Trophoblast cell (in vitro differentiated cells and primary cell): ENCODE measurements around the gene SOX6.

Experiments used
- DNase-seq, 2 donors: peaks; one replicate each; pipeline ENCODE4 v3.0.0-alpha.2; 2016
- H2AFZ ChIP-seq: 2 replicates; pipeline ENCODE4 v1.6.1; 2013; ENCODE audit warnings: low read length, moderate library complexity, mild to moderate bottlenecking; ENCODE audit not compliant: insufficient read depth, poor library complexity
- H2AK5ac ChIP-seq: 2 replicates; pipeline ENCODE4 v1.6.1; 2013; ENCODE audit warnings: mild to moderate bottlenecking, low read length
- H2BK120ac ChIP-seq: 2 replicates; pipeline ENCODE4 v1.6.1; 2013; ENCODE audit warnings: low read length, mild to moderate bottlenecking, moderate library complexity; ENCODE audit not compliant: insufficient read depth, poor library complexity
- H2BK12ac ChIP-seq: 2 replicates; pipeline ENCODE4 v1.6.1; 2013; ENCODE audit warnings: mild to moderate bottlenecking, low read length, moderate library complexity
- H2BK5ac ChIP-seq: 2 replicates; pipeline ENCODE4 v1.6.1; 2013; ENCODE audit warnings: low read length, low read depth, moderate library complexity, mild to moderate bottlenecking; ENCODE audit not compliant: poor library complexity
- H3K14ac ChIP-seq: 2 replicates; pipeline ENCODE4 v1.6.1; 2013; ENCODE audit warnings: mild to moderate bottlenecking, low read length
- H3K18ac ChIP-seq: 2 replicates; pipeline ENCODE4 v1.6.1; 2013; ENCODE audit warnings: mild to moderate bottlenecking, low read length
- H3K23ac ChIP-seq: 2 replicates; pipeline ENCODE4 v1.6.1; 2013; ENCODE audit warnings: low read length
- H3K27ac ChIP-seq: 2 replicates; pipeline ENCODE4 v1.5.1; 2013; ENCODE audit warnings: low read depth, mild to moderate bottlenecking, inconsistent platforms, low read length, moderate library complexity
- H3K27me3 ChIP-seq: 2 replicates; pipeline ENCODE4 v1.6.1; 2013; ENCODE audit warnings: inconsistent platforms, mild to moderate bottlenecking, low read length, moderate library complexity; ENCODE audit not compliant: insufficient read depth
- H3K36me3 ChIP-seq, 2 experiments: 1 replicate in 1 of 2; 2 replicates in 1 of 2; pipeline ENCODE4 v1.6.1; 2013; ENCODE audit warnings: low read length in 2 of 2, mild to moderate bottlenecking in 2 of 2, moderate library complexity in 1 of 2; ENCODE audit not compliant: insufficient read depth in 2 of 2, control insufficient read depth in 1 of 2
- H3K4ac ChIP-seq: 2 replicates; pipeline ENCODE4 v1.6.1; 2013; ENCODE audit warnings: low read depth, mild to moderate bottlenecking, low read length, moderate library complexity
- H3K4me1 ChIP-seq, 2 experiments: 1 replicate in 1 of 2; 2 replicates in 1 of 2; pipeline ENCODE4 v1.6.1; 2013; ENCODE audit warnings: low read length in 2 of 2, mild to moderate bottlenecking in 2 of 2, moderate library complexity in 1 of 2; ENCODE audit not compliant: insufficient read depth in 2 of 2, control insufficient read depth in 1 of 2
- H3K4me2 ChIP-seq: 2 replicates; pipeline ENCODE4 v1.6.1; 2013; ENCODE audit warnings: inconsistent platforms, mild to moderate bottlenecking, low read length, moderate library complexity
- H3K4me3 ChIP-seq: 2 replicates; pipeline ENCODE4 v1.5.1; 2013; ENCODE audit warnings: mild to moderate bottlenecking, low read depth, low read length, inconsistent platforms
- H3K79me1 ChIP-seq: one replicate; pipeline ENCODE4 v1.6.1; 2013; ENCODE audit warnings: low read length
- H3K79me2 ChIP-seq: 2 replicates; pipeline ENCODE4 v1.6.1; 2013; ENCODE audit warnings: low read length, mild to moderate bottlenecking; ENCODE audit not compliant: control insufficient read depth, insufficient read depth, poor library complexity
- H3K9ac ChIP-seq: 2 replicates; pipeline ENCODE4 v1.6.1; 2013; ENCODE audit warnings: mild to moderate bottlenecking, low read length
- H3K9me3 ChIP-seq: 2 replicates; pipeline ENCODE4 v1.6.1; 2013; ENCODE audit warnings: low read depth, mild to moderate bottlenecking, control low read depth, inconsistent platforms, low read length; ENCODE audit not compliant: insufficient read depth
- H4K12ac ChIP-seq: 2 replicates; pipeline ENCODE4 v1.6.1; 2013; ENCODE audit warnings: low read depth, mild to moderate bottlenecking, low read length, moderate library complexity
- H4K8ac ChIP-seq: 2 replicates; pipeline ENCODE4 v1.6.1; 2013; ENCODE audit warnings: low read depth, mild to moderate bottlenecking, low read length, moderate library complexity
- H4K91ac ChIP-seq: one replicate; pipeline ENCODE4 v1.6.1; 2013; ENCODE audit warnings: low read depth, mild to moderate bottlenecking, low read length, moderate library complexity
- WGBS: extraction: QIAGEN DNeasy Blood & Tissue Kit; methylation state at CpG from one replicate; pipeline ENCODE4 v1.1.7; 2013; ENCODE audit warnings: missing lambda C conversion rate; ENCODE audit not compliant: insufficient read length, insufficient coverage; ENCODE audit errors: extremely low coverage; 5-methylcytosine and 5-hydroxymethylcytosine counted together

SOX6 gene

GRCh38 chr11:16291729-16292128 is 64.6 kb downstream of the SOX6 start:
- Histone ChIP-seq H3K14ac (no peak overlapping the region), H4K8ac (no peak overlapping the region), H3K9ac (no peak overlapping the region), H2BK12ac (no peak overlapping the region), H4K91ac (no peak overlapping the region), H3K4me3 (no peak overlapping the region), H4K12ac (no peak overlapping the region), H3K79me1 (no peaks in the 10 kb centered on the region), H2AK5ac (no peak overlapping the region), H3K27ac (no peak overlapping the region), H2BK120ac (no peak overlapping the region), H3K79me2 (no peaks in the 10 kb centered on the region), H3K4ac (no peak overlapping the region), H3K23ac (no peak overlapping the region), H3K18ac (no peak overlapping the region), H2BK5ac (no peak overlapping the region), H3K27me3 (no peaks in the 10 kb centered on the region), H2AFZ (no peak overlapping the region), H3K9me3 (no peaks in the 10 kb centered on the region), H3K4me2 (no peak overlapping the region), H3K4me1 (no peaks in the 10 kb centered on the region), H3K36me3 (no peaks in the 10 kb centered on the region)
- no CpG with 5 or more reads among the region's 1 CpG for WGBS
- no peak for DNase-seq

GRCh38 chr11:16289541-16289940 is 66.8 kb downstream of the SOX6 start:
- no peak overlapping the region for H3K4me2 ChIP-seq
- H4K12ac ChIP-seq = no peak overlapping the region
- H3K9ac ChIP-seq = no peak overlapping the region
- H4K8ac ChIP-seq = no peak overlapping the region
- H2BK12ac ChIP-seq = no peak overlapping the region
- no peak overlapping the region for H3K23ac ChIP-seq
- no peak overlapping the region for H3K18ac ChIP-seq
- H2BK120ac ChIP-seq = no peak overlapping the region
- no peaks in the 10 kb centered on the region for H3K9me3 ChIP-seq
- no peak overlapping the region for H3K4ac ChIP-seq
- no peaks in the 10 kb centered on the region for H3K79me1 ChIP-seq
- no peak overlapping the region for H3K14ac ChIP-seq
- H3K36me3 ChIP-seq = no peaks in the 10 kb centered on the region
- H3K27ac ChIP-seq = no peak overlapping the region
- H3K27me3 ChIP-seq = no peaks in the 10 kb centered on the region
- H3K4me3 ChIP-seq = no peak overlapping the region
- no peak overlapping the region for H2BK5ac ChIP-seq
- H3K79me2 ChIP-seq = no peaks in the 10 kb centered on the region
- H3K4me1 ChIP-seq = no peaks in the 10 kb centered on the region
- H4K91ac ChIP-seq = no peak overlapping the region
- WGBS = no CpG with 5 or more reads among the region's 3 CpGs
- H2AFZ ChIP-seq = no peak overlapping the region
- DNase-seq = no peak
- H2AK5ac ChIP-seq = no peak overlapping the region

GRCh38 chr11:16287630-16288280 is 68.6 kb downstream of the SOX6 start:
- DNase-seq = no peak
- no peak overlapping the region for H3K14ac ChIP-seq
- H3K27me3 ChIP-seq = no peaks in the 10 kb centered on the region
- no peak overlapping the region for H4K12ac ChIP-seq
- H2BK120ac ChIP-seq = no peak overlapping the region
- no peak overlapping the region for H3K9ac ChIP-seq
- WGBS = no CpG with 5 or more reads among the region's 3 CpGs
- no peak overlapping the region for H2AFZ ChIP-seq
- no peaks in the 10 kb centered on the region for H3K4me1 ChIP-seq
- no peak overlapping the region for H2BK12ac ChIP-seq
- no peak overlapping the region for H4K91ac ChIP-seq
- H3K79me2 ChIP-seq = no peaks in the 10 kb centered on the region
- H3K4me2 ChIP-seq = no peak overlapping the region
- no peak overlapping the region for H3K23ac ChIP-seq
- no peak overlapping the region for H2AK5ac ChIP-seq
- H3K36me3 ChIP-seq = no peaks in the 10 kb centered on the region
- no peak overlapping the region for H3K4me3 ChIP-seq
- H3K79me1 ChIP-seq = no peaks in the 10 kb centered on the region
- no peaks in the 10 kb centered on the region for H3K9me3 ChIP-seq
- no peak overlapping the region for H2BK5ac ChIP-seq
- no peak overlapping the region for H4K8ac ChIP-seq
- H3K4ac ChIP-seq = no peak overlapping the region
- H3K27ac ChIP-seq = no peak overlapping the region
- no peak overlapping the region for H3K18ac ChIP-seq

- no peaks in the 10 kb centered on the region for H3K36me3 ChIP-seq
- H3K27ac ChIP-seq = no peak overlapping the region
- no peak overlapping the region for H2BK12ac ChIP-seq
- no peak overlapping the region for H3K14ac ChIP-seq
- H3K18ac ChIP-seq = no peak overlapping the region
- H4K91ac ChIP-seq = no peak overlapping the region
- no peaks in the 10 kb centered on the region for H3K79me2 ChIP-seq
- no peaks in the 10 kb centered on the region for H3K9me3 ChIP-seq
- no peak overlapping the region for H3K4me2 ChIP-seq
- WGBS = no CpG with 5 or more reads among the region's 3 CpGs
- no peak overlapping the region for H2BK5ac ChIP-seq
- H2AFZ ChIP-seq = no peak overlapping the region
- no peak for DNase-seq
- no peak overlapping the region for H2AK5ac ChIP-seq
- H3K23ac ChIP-seq = no peak overlapping the region
- no peak overlapping the region for H4K12ac ChIP-seq
- no peak overlapping the region for H3K4me3 ChIP-seq
- no peak overlapping the region for H2BK120ac ChIP-seq
- H3K27me3 ChIP-seq = no peaks in the 10 kb centered on the region
- no peak overlapping the region for H3K9ac ChIP-seq
- H3K4me1 ChIP-seq = no peaks in the 10 kb centered on the region
- H3K79me1 ChIP-seq = no peaks in the 10 kb centered on the region
- H3K4ac ChIP-seq = no peak overlapping the region
- H4K8ac ChIP-seq = no peak overlapping the region
Measured at GRCh38 chr11:16286095-16286494, 70.3 kb downstream of the SOX6 start.
